Mammary epithelial cell (primary cell): ENCODE results near the gene SMTNL1.

Experiments
- EZH2 ChIP-seq: IDR thresholded peaks from 2 replicates; pipeline ENCODE4 v1.6.1; 2012; ENCODE audit warnings: low read length, inconsistent platforms, borderline replicate concordance
- TF ChIP-seq, protein P1 (sequence below), 2 donors: IDR thresholded peaks in 1 of 2; conservative IDR thresholded peaks in 1 of 2; 2 replicates each; pipeline ENCODE4 v1.5.1; 2011 to 2012; ENCODE audit warnings: inconsistent platforms in 2 of 2, low read length in 2 of 2, mild to moderate bottlenecking in 2 of 2, control low read depth in 1 of 2, low read depth in 1 of 2; ENCODE audit not compliant: insufficient read depth in 1 of 2; ENCODE audit errors: extremely low read depth in 1 of 2

- TF ChIP-seq, protein P1, sequence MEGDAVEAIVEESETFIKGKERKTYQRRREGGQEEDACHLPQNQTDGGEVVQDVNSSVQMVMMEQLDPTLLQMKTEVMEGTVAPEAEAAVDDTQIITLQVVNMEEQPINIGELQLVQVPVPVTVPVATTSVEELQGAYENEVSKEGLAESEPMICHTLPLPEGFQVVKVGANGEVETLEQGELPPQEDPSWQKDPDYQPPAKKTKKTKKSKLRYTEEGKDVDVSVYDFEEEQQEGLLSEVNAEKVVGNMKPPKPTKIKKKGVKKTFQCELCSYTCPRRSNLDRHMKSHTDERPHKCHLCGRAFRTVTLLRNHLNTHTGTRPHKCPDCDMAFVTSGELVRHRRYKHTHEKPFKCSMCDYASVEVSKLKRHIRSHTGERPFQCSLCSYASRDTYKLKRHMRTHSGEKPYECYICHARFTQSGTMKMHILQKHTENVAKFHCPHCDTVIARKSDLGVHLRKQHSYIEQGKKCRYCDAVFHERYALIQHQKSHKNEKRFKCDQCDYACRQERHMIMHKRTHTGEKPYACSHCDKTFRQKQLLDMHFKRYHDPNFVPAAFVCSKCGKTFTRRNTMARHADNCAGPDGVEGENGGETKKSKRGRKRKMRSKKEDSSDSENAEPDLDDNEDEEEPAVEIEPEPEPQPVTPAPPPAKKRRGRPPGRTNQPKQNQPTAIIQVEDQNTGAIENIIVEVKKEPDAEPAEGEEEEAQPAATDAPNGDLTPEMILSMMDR (conservative IDR thresholded peaks at IDR 0.05 in 1 of 2, IDR thresholded peaks at IDR 0.05 in 1 of 2; ENCODE audit: extremely low read depth in 1 of 2, insufficient read depth in 1 of 2, low read depth in 1 of 2, low read length in 2 of 2): no peak
- TF ChIP-seq EZH2: no peak
Measured at GRCh38 chr11:57513911-57514537, 23.4 kb upstream of the SMTNL1 start.
